Lung (tissue), 12 donors: Measurements from ENCODE around the gene TECTA. TPM values are rescaled to one million over a fixed set of nuclear protein-coding genes. Genes with fewer than 3 reads are reported as not detected.

Experiments
- ATAC-seq: fragments of 200-7000 bp; cut with Tn5 transposase; one replicate; pipeline ENCODE4 v1.9.1; 2020; ENCODE audit warnings: moderate number of reproducible peaks; ENCODE audit not compliant: insufficient read depth, low FRiP score
- DNase-seq, 3 donors: peaks; one replicate each; pipeline ENCODE4 v3.0.0-alpha.2; 2013 to 2017
- H3K27ac ChIP-seq, 2 donors: one replicate each; pipeline ENCODE4 v1.5.1; 2013; ENCODE audit warnings: mild to moderate bottlenecking in 2 of 2, moderate library complexity in 2 of 2, control low read depth in 1 of 2, inconsistent platforms in 1 of 2, low read depth in 1 of 2, low read length in 1 of 2
- H3K27me3 ChIP-seq, 3 donors: one replicate each; pipeline ENCODE4 v1.5.1; 2013; ENCODE audit warnings: low read length in 2 of 3; ENCODE audit not compliant: control insufficient read depth in 3 of 3, insufficient read depth in 3 of 3
- H3K36me3 ChIP-seq, 4 donors: one replicate each; pipeline ENCODE4 v1.5.1; 2013; ENCODE audit warnings: low read length in 4 of 4, mild to moderate bottlenecking in 1 of 4, moderate library complexity in 1 of 4; ENCODE audit not compliant: control insufficient read depth in 4 of 4, insufficient read depth in 4 of 4
- H3K4me1 ChIP-seq, 5 donors: one replicate each; pipeline ENCODE4 v1.5.1; 2013; ENCODE audit warnings: low read length in 5 of 5, mild to moderate bottlenecking in 2 of 5, moderate library complexity in 1 of 5; ENCODE audit not compliant: control insufficient read depth in 5 of 5, insufficient read depth in 5 of 5
- H3K4me3 ChIP-seq: one replicate; pipeline ENCODE4 v1.5.1; 2013; ENCODE audit warnings: mild to moderate bottlenecking, control low read depth, moderate library complexity
- H3K9ac ChIP-seq, 2 donors: one replicate each; pipeline ENCODE4 v1.5.1; 2013; ENCODE audit warnings: low read length in 2 of 2, control low read depth in 1 of 2; ENCODE audit not compliant: insufficient read depth in 1 of 2
- H3K9me3 ChIP-seq, 4 donors: one replicate each; pipeline ENCODE4 v1.5.1; 2013; ENCODE audit warnings: low read length in 3 of 4, mild to moderate bottlenecking in 1 of 4, moderate library complexity in 1 of 4; ENCODE audit not compliant: control insufficient read depth in 4 of 4, insufficient read depth in 3 of 4
- CTCF ChIP-seq: IDR thresholded peaks from 2 replicates; pipeline ENCODE4 v1.5.1; 2012; ENCODE audit warnings: mild to moderate bottlenecking; ENCODE audit errors: control extremely low read depth, extremely low read depth
- WGBS, 2 donors: extraction: QIAGEN DNeasy Blood & Tissue Kit; methylation state at CpG; one replicate each; pipeline ENCODE4 v1.1.7; 2013; 5-methylcytosine and 5-hydroxymethylcytosine counted together
- polyA plus RNA-seq, 2 donors: library from polyadenylated mRNA; stranded (reverse); fragments of 200-250 nt; gene quantifications; one replicate each; pipeline ENCODE4 v1.2.1, GENCODE V29; 2013
- total RNA-seq, 2 donors: library from RNA; depleted of rRNA in 1 of 2; stranded (reverse); fragments of >200 nt in 1 of 2; gene quantifications; one replicate each; pipeline ENCODE4 v1.2.1, GENCODE V29; 2014 to 2021
- donor health status: control.
- donor health status: control.
- donor health status: Bipolar disorder and iron deficiency.
- donor health status: healthy.
- donor health status: DM: yes; HTN: yes; CAD: no.

TECTA gene
- total and polyA plus RNA-seq, 4 donors: 0.35 to 2.5 (median 0.82) TPM

GRCh38 chr11:121089566-121089965 is 11.5 kb upstream of the TECTA start:
- Histone ChIP-seq H3K27ac (no peak overlapping the region), H3K9me3 (no peaks in the 10 kb centered on the region), H3K4me3 (no peak overlapping the region), H3K36me3 (peaks cover 5 to 22% (median 20%) of the 10 kb centered on the region in 4 donors), H3K4me1 (peaks cover 0 to 7% (median 0%) of the 10 kb centered on the region in 5 donors), H3K9ac (no peak overlapping the region), H3K27me3 (no peaks in the 10 kb centered on the region)
- no peak for TF ChIP-seq CTCF
- DNase-seq (no peak), ATAC-seq (no peak)
- 97% methylated on average over 1 of the region's 1 CpG for WGBS, 2 donors

- Histone ChIP-seq H3K4me3 (no peak overlapping the region), H3K27me3 (no peaks in the 10 kb centered on the region), H3K4me1 (peaks cover 0 to 7% (median 0%) of the 10 kb centered on the region in 5 donors), H3K9ac (no peak overlapping the region), H3K9me3 (no peaks in the 10 kb centered on the region), H3K36me3 (peaks cover 5 to 22% (median 20%) of the 10 kb centered on the region in 4 donors), H3K27ac (no peak overlapping the region)
- no peak for ATAC-seq
- 97 to 98% methylated on average over 5 of the region's 5 CpGs for WGBS, 2 donors
- no peak for TF ChIP-seq CTCF
- no peak for DNase-seq
Observed at GRCh38 chr11:121090145-121090721, 10.8 kb upstream of the TECTA start.

GRCh38 chr11:121091492-121092152 is 9.4 kb upstream of the TECTA start:
- Histone ChIP-seq H3K4me3 (no peak overlapping the region), H3K27ac (no peak overlapping the region), H3K27me3 (no peaks in the 10 kb centered on the region), H3K36me3 (peaks cover 5 to 17% (median 16%) of the 10 kb centered on the region in 4 donors), H3K4me1 (peaks cover 0 to 7% (median 0%) of the 10 kb centered on the region in 5 donors), H3K9ac (no peak overlapping the region), H3K9me3 (no peaks in the 10 kb centered on the region)
- no peak for DNase-seq
- no peak for TF ChIP-seq CTCF
- WGBS, 2 donors: 23 to 64% methylated on average over 3 of the region's 3 CpGs
- ATAC-seq: no peak
